HUES64 (cell line): ENCODE measurements around the gene TCEA2.

Source experiments
- H3K27ac ChIP-seq: 2 replicates; pipeline ENCODE4 v1.7.0; 2013; ENCODE audit warnings: low read depth, low read length, inconsistent platforms
- H3K27me3 ChIP-seq: 2 replicates; pipeline ENCODE4 v1.6.1; 2013; ENCODE audit warnings: mild to moderate bottlenecking, low read length; ENCODE audit not compliant: insufficient read depth
- H3K36me3 ChIP-seq: 2 replicates; pipeline ENCODE4 v1.6.1; 2013; ENCODE audit warnings: mild to moderate bottlenecking, low read length; ENCODE audit not compliant: insufficient read depth
- H3K4me1 ChIP-seq: 2 replicates; pipeline ENCODE4 v1.6.1; 2013; ENCODE audit warnings: mild to moderate bottlenecking, low read length, moderate library complexity; ENCODE audit not compliant: insufficient read depth
- H3K4me3 ChIP-seq: 2 replicates; pipeline ENCODE4 v1.5.1; 2013; ENCODE audit warnings: mild to moderate bottlenecking, low read length, moderate library complexity
- H3K9ac ChIP-seq: 2 replicates; pipeline ENCODE4 v1.6.1; 2013; ENCODE audit warnings: mild to moderate bottlenecking, low read depth, low read length
- H3K9me3 ChIP-seq: 2 replicates; pipeline ENCODE4 v1.6.1; 2013; ENCODE audit warnings: low read depth, low read length; ENCODE audit not compliant: insufficient read depth
- WGBS: fragments of 150-250, 120-280 bp; methylation state at CpG from one replicate; pipeline ENCODE4 v1.1.7; 2013; ENCODE audit warnings: missing lambda C conversion rate; 5-methylcytosine and 5-hydroxymethylcytosine counted together

Gene TCEA2

DNA sequence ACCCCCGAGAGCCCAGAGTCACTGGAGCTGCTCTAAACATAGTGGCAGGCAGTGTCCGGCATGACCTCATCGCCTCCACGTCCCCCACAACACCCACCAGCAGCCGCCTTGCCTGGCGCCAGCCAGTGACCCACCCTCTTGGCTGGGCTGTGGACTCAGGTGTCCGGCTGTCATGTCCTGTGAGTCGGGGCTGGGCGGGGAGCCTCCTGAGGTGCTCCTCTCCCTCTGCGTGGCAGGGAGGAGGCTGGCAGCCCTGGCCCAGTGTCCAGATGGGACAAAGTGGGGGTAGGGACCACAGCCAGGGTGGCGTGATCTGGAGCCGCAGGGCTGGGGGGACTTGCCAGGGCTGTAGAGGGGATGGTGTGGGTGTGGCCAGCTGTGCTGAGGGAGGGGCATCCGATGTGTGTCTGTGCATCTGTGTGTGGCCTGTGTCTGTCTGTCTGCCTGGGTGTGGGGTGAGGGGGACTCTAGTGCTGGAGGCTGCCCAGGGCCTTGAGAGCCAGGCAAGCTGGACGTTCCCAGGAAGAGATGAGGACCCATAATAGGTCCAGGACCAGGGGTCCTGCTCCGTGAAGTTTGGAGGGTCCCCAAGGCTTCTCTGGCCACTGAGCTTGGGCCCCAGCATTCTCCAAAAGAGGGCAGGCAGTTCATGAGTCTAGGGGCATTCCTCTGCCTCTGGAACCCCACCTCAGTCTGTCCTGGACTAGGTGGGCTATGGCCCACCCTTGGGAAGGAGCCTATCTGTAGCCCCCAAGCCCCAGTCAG, 11.3 kb upstream of the TCEA2 start:
- Histone ChIP-seq H3K4me3 (no peak overlapping the region), H3K36me3 (no peaks in the 10 kb centered on the region), H3K9ac (no peak overlapping the region), H3K27ac (no peak overlapping the region), H3K9me3 (no peaks in the 10 kb centered on the region), H3K27me3 (peaks cover 44% of the 10 kb centered on the region), H3K4me1 (0 out of 2 replicates have a peak, but pooled peaks cover 6% of the 10 kb centered on the region)
- WGBS, result 86% methylated on average over 15 of the region's 15 CpGs

DNA sequence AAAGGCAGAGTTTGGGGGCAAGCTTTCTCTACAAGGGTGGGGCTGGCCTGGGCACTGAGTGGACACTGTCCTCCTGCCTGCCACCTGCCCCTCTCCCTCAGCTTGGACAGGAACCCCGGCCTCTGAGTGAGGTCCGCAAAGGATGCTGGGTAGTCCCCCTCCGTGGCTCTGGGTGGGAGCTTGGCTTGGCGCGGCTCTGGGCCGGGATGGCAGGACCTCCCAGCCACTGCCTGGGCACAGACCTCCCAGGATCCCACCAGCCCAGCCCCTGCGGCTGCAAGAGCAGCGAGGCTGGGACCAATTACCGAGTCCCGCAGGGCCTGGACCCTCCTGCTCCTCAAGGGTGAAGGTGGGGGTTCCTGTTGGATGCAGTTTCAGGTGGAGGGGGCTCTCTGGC, 10.7 kb upstream of the TCEA2 start:
- no peaks in the 10 kb centered on the region for H3K9me3 ChIP-seq
- 91% methylated on average over 10 of the region's 10 CpGs for WGBS
- no peak overlapping the region for H3K4me3 ChIP-seq
- H3K9ac ChIP-seq, result no peak overlapping the region
- 0 out of 2 replicates have a peak, but pooled peaks cover 6% of the 10 kb centered on the region for H3K4me1 ChIP-seq
- H3K36me3 ChIP-seq, result no peaks in the 10 kb centered on the region
- peaks cover 38% of the 10 kb centered on the region for H3K27me3 ChIP-seq
- H3K27ac ChIP-seq, result no peak overlapping the region

DNA sequence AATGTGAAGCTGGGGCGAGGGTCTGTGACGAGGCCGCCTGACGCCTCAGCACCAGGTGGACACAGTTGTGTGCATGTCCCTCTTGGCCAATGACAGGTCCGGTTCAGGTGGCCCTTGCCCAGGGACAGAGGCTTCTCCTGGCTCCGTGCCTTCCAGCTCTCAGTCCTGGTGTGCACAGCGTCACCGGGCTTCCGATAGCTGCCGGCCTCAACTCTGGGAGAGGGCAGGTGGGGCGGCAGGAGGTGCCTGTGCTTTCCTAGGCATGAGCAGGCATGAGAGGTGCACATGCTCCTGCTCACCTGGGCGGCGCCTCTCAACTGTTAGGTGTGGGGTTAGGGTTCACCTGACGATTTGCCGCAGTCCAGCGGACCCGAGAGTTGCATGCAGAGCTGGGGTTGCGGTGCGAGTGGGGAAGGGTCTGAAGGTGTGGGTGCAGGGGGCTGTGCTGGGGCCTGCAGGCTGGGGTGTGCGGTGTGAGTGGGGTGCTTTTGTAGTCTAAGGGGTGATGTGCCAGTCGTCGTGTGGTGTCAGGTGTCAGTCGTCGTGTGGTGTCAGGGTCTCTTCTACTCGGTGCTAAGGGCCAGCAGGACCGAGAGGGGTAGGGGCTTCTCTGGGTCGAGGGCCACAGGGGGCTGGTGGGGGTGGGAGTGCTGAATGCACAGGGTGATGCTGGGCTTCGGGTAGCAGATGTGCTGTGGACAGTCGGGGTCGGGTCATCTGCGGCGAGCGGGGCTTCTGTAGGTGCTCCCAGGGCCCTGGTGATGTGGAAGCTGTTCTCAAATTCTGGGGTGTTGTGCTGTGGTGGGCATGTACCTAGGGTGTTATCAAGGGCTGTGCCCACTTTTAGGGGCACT, 9.8 kb upstream of the TCEA2 start:
- H3K9me3 ChIP-seq, result no peaks in the 10 kb centered on the region
- WGBS, result 84% methylated on average over 33 of the region's 33 CpGs
- no peak overlapping the region for H3K27ac ChIP-seq
- H3K9ac ChIP-seq, result no peak overlapping the region
- H3K4me1 ChIP-seq, result 0 out of 2 replicates have a peak, but pooled peaks cover 6% of the 10 kb centered on the region
- H3K4me3 ChIP-seq, result no peak overlapping the region
- H3K27me3 ChIP-seq, result peaks cover 29% of the 10 kb centered on the region
- no peaks in the 10 kb centered on the region for H3K36me3 ChIP-seq

DNA sequence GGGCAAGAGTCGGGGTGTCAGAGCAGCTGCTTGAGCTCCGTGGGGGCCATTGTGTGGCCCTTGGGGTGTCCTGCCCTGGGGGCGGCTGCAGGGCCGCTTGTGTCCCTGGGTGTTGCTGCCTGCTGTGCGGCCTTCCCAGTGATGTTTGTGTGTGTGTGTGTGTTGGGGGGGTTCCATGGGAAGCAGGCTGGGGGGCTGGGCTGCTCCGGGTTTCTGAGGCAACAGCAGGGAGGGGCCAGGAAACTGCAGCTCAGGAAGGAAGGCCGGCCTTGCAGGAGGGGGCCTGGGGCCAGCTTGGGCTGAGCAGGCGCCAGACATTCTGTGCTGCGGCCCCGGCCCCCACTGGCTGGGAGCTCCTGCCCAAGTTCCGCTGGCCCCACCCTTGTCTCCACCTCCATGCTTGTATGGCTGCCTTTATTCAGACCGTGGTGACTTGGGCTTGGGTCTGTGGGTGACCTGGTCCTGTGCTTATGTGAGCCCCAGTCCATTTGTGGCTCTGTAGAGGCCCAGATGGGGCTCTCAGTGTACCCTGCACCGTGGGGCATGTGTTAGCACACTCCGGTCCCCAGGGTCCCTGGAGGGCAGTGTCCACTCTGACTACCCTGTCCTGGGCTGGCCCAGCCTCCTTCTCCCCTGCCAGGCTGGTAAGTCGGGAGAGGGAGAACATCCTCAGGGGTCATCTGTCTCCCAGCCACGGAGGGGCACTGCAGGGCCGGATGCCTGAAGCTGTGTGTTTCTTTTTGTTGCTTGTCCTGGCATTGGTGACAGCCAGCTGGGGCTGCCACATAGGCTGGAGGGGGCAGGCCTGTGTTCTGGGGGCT, 8.9 kb upstream of the TCEA2 start:
- WGBS, result 45% methylated on average over 17 of the region's 17 CpGs
- H3K9me3 ChIP-seq, result no peaks in the 10 kb centered on the region
- 0 out of 2 replicates have a peak, but pooled peaks cover 6% of the 10 kb centered on the region for H3K4me1 ChIP-seq
- H3K9ac ChIP-seq, result no peak overlapping the region
- H3K4me3 ChIP-seq, result no peak overlapping the region
- H3K27ac ChIP-seq, result 0 out of 2 replicates have a peak overlapping the region, but pooled peaks have one; percentile 25
- H3K36me3 ChIP-seq, result no peaks in the 10 kb centered on the region
- H3K27me3 ChIP-seq, result peaks cover 21% of the 10 kb centered on the region

DNA sequence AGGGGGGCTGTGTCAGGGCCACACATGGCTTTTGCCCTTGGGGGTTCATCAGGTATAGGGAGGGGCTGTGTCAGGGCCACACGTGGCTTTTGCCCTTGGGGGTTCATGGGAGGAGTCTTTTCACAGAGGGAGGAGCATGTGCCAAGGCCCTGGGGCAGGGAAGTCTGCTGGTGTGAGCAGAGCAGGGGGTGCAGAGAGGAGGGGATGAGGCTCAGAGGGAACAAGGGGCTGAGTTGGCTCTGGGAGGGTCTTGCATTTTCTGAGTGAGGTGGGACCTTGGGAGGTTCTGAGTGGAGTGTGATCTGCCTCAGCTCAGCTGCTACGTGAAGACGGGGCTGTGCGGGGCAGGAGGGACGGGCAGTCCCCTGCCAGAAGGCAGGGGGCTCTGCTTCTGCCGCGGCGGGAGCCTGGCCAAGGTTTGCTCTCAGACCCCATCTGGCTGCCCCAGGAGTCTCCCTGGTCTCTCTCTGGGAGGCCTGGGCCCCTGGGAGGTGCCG, 7.6 kb upstream of the TCEA2 start:
- Histone ChIP-seq H3K36me3 (no peaks in the 10 kb centered on the region), H3K27ac (no peak overlapping the region), H3K9ac (no peak overlapping the region), H3K9me3 (no peaks in the 10 kb centered on the region), H3K27me3 (peaks cover 7% of the 10 kb centered on the region), H3K4me1 (0 out of 2 replicates have a peak, but pooled peaks cover 6% of the 10 kb centered on the region), H3K4me3 (no peak overlapping the region)
- WGBS, result 81% methylated on average over 9 of the region's 9 CpGs

DNA sequence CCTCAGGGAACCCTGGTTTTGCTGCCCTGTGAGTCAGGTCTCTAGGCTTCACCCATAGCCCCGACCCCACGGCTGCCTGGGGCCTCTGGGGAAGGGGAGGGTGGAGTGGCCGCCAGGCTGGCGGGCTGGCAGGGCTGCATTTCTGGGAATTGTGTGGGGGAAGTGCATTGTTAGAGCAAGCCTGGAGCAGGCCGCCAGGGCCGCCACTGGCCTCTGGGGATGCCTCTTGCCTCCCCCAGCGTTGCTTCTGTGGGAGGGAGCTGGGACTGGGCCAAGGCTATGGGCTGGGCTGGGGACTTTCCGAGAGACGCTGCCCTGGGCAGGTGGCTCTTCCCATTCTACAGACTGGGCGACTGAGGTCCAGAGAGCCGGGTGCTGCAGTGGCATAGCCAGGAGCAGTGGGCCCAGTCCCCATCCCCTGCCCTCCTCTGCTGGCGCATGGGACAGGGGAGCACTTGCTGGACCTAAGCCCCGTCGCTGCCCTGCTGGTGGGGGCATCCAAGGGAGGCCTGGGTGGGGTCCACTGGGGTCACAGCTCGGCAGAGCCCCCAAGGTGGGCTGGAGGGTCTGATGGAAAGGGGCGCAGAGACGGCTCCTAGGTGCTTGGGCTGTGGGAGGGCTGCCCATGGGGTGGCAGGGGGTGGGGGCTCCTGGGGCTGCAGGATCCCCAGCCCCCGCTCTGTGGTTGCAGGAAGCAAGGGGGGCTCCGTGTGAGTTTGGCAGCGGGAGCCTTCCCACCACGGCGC, 6.9 kb upstream of the TCEA2 start:
- peaks cover under 1% of the 10 kb centered on the region for H3K27me3 ChIP-seq
- no peak overlapping the region for H3K27ac ChIP-seq
- H3K36me3 ChIP-seq, result no peaks in the 10 kb centered on the region
- WGBS, result 78% methylated on average over 22 of the region's 22 CpGs
- no peak overlapping the region for H3K9ac ChIP-seq
- H3K9me3 ChIP-seq, result no peaks in the 10 kb centered on the region
- no peak overlapping the region for H3K4me3 ChIP-seq
- 0 out of 2 replicates have a peak, but pooled peaks cover 6% of the 10 kb centered on the region for H3K4me1 ChIP-seq

DNA sequence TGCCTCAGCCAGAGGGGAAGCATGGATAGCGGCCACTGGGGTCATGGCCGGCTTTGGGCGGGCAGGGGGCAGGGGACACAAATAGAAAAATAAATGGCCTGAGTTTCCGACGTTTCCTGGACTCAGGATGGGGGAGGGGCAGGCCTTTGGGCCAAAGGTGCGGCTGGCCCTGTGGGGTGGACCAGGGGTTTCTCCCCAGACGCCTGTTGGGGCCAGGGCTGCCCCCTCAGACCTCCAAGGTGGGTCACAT, 6.4 kb upstream of the TCEA2 start:
- 0 out of 2 replicates have a peak, but pooled peaks cover 6% of the 10 kb centered on the region for H3K4me1 ChIP-seq
- H3K36me3 ChIP-seq, result no peaks in the 10 kb centered on the region
- no peak overlapping the region for H3K4me3 ChIP-seq
- H3K27me3 ChIP-seq, result no peaks in the 10 kb centered on the region
- 74% methylated on average over 7 of the region's 7 CpGs for WGBS
- no peak overlapping the region for H3K27ac ChIP-seq
- H3K9ac ChIP-seq, result no peak overlapping the region
- H3K9me3 ChIP-seq, result no peaks in the 10 kb centered on the region

DNA sequence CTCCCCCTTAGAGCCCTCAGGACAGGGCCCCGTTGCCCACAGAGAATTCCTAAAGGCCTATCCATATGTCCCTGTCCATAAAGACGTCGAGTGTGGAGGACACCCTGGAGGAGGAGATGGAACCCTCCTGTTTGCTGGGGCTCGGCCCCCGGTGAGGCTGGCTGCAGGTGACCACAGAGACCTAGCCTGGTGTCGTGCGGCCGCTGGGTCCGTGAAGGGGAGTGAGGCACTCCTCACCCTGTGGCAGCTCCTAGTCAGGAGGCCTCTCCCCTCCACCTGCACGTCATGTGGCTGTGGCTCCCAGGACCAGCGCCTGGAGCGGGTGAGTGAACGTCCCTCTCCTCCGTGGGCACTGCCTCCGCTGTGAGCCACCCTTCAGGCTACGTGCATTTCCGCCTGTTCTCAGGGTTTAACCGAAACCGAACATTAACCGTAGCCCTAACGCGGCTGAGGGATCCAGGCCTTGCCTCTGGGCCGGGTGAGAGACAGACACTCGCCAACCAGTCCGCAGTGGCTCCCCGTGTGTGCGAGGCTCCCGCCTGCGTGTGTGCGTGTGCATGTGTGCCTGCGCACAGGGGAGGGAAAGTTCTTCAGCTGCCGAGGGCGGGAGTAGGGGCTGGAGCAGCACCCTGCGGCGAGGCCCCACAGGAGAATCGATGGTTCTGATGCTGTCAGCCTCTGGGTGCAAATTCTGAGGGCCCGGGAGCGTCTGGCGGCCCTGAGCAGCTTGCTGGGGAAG, 5.9 kb upstream of the TCEA2 start:
- no peak overlapping the region for H3K4me3 ChIP-seq
- no peaks in the 10 kb centered on the region for H3K9me3 ChIP-seq
- H3K4me1 ChIP-seq, result 0 out of 2 replicates have a peak, but pooled peaks cover 6% of the 10 kb centered on the region
- no peak overlapping the region for H3K9ac ChIP-seq
- H3K36me3 ChIP-seq, result no peaks in the 10 kb centered on the region
- 72% methylated on average over 39 of the region's 39 CpGs for WGBS
- H3K27ac ChIP-seq, result no peak overlapping the region
- no peaks in the 10 kb centered on the region for H3K27me3 ChIP-seq

DNA sequence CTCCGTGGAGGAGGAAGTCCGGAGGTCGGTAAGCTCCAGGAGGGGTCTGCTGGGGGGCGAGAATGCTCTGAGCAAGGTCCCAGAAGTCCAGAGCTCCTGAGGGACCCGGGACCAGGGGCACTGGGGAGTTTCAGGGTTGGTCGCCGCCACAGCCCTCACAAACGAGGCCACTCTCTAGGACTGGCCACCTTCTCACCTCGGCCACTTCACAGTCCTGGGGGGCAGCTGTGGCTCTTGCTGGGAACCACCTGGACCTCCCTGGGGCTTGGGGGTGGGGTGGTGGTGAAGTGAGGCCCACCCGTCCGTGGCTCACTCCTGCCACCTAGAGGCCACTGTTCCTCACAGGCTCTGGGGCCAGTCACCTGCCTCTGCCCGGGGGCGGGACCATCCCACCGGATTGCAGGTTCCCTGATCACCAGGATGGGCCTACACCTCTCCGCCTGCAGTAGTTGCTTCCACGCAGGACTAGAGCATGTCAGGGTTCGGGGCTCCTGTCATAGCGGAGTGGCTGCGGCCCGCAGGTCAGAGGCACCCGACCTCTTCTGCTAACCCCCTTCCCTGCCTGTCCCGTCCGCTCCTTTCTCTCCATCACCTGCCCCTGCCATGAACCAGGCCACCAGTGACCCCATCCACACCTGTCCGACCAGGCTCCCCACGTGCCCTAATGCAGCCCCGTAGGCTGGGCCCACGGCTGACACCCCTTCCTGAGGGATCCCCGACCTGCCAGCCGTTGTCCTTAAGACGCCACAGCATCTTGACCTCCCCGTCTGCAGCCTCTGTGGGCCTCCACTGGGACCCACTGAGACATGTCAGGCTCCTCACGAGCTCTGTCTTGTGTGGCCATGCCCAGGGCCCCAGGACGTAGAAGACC, 5.1 kb upstream of the TCEA2 start:
- WGBS, result 38% methylated on average over 33 of the region's 33 CpGs

More for the DNA sequence above, 5.1 kb upstream of the TCEA2 start:
- Histone ChIP-seq H3K27ac (no peak overlapping the region), H3K36me3 (no peaks in the 10 kb centered on the region), H3K9me3 (no peaks in the 10 kb centered on the region), H3K9ac (no peak overlapping the region), H3K4me3 (no peak overlapping the region), H3K4me1 (peaks cover 6% of the 10 kb centered on the region; the same call in 1 of the 2 replicates), H3K27me3 (no peaks in the 10 kb centered on the region)
